HEK293 (cell line): ENCODE measurements around the gene MPPED1.
A peak's percentile ranks its signal among the peaks of the same experiment; 100 is the strongest.

Experiments
- CTCF ChIA-PET: fragments of 350-600 bp; formaldehyde crosslinking; extraction: SDS; loops from one replicate; lab custom pipeline; 2021; ENCODE audit warnings: antibody characterized with exemption; lab: Yijun Ruan, JAX
- POLR2A ChIA-PET: fragments of 300-600 bp; formaldehyde crosslinking; extraction: SDS; loops from one replicate; lab custom pipeline; 2020; ENCODE audit warnings: antibody characterized with exemption, inconsistent platforms; lab: Yijun Ruan, JAX
- H3K27ac ChIP-seq: fragments of 200-500 bp; sonication (Bioruptor generic); 2 replicates; pipeline ENCODE4 v1.5.1; 2014; ENCODE audit warnings: low read depth, low read length, control low read depth, inconsistent platforms; ENCODE audit errors: extremely low read depth
- H3K36me3 ChIP-seq, 2 experiments: fragments of 200-500 bp in 1 of 2; sonication (Bioruptor generic) in 1 of 2; 1 replicate in 1 of 2; 2 replicates in 1 of 2; pipeline ENCODE4 v1.5.1; 2014 to 2017; ENCODE audit warnings: inconsistent platforms in 2 of 2, low read length in 2 of 2; ENCODE audit not compliant: control insufficient read depth in 2 of 2, insufficient read depth in 1 of 2
- H3K4me1 ChIP-seq: fragments of 200-500 bp; sonication (Bioruptor generic); 2 replicates; pipeline ENCODE4 v1.5.1; 2014; ENCODE audit warnings: mild to moderate bottlenecking, low read length, inconsistent platforms; ENCODE audit not compliant: control insufficient read depth, insufficient read depth
- H3K4me3 ChIP-seq: 2 replicates; pipeline ENCODE4 v1.5.1; 2011; ENCODE audit warnings: low read depth, mild to moderate bottlenecking, control low read depth, low read length, moderate library complexity
- H3K9me3 ChIP-seq: fragments of 200-500 bp; sonication (Bioruptor generic); 2 replicates; pipeline ENCODE4 v1.5.1; 2014; ENCODE audit warnings: low read depth, low read length, inconsistent platforms; ENCODE audit not compliant: control insufficient read depth, insufficient read depth
- GLIS2 ChIP-seq: fragments of 450-650 bp; formaldehyde crosslinking; IDR thresholded peaks from 2 replicates; pipeline ENCODE4 v1.5.1; 2016; ENCODE audit warnings: missing biosample characterization, missing genetic modification characterization
- HOXD13 ChIP-seq: sonication (generic); formaldehyde crosslinking; IDR thresholded peaks from 2 replicates; pipeline ENCODE4 v1.8.0; 2022; ENCODE audit warnings: missing genetic modification reagents, borderline replicate concordance
- PRDM1 ChIP-seq: fragments of 450-650 bp; formaldehyde crosslinking; IDR thresholded peaks from 2 replicates; pipeline ENCODE4; 2016; ENCODE audit warnings: missing biosample characterization, missing genetic modification characterization
- REPIN1 ChIP-seq: fragments of 450-650 bp; formaldehyde crosslinking; IDR thresholded peaks from 2 replicates; pipeline ENCODE4 v1.5.1; 2017; ENCODE audit warnings: missing biosample characterization, missing genetic modification characterization, low read depth
- ZBTB7A ChIP-seq: fragments of 450-650 bp; formaldehyde crosslinking; IDR thresholded peaks from 2 replicates; pipeline ENCODE4 v1.5.1; 2016; ENCODE audit warnings: low read depth, missing biosample characterization, missing genetic modification characterization
- ZIC2 ChIP-seq: fragments of 450-650 bp; formaldehyde crosslinking; IDR thresholded peaks from 2 replicates; pipeline ENCODE4 v1.5.1; 2016; ENCODE audit warnings: missing biosample characterization, missing genetic modification characterization
- ZNF16 ChIP-seq: fragments of 450-650 bp; formaldehyde crosslinking; IDR thresholded peaks from 2 replicates; pipeline ENCODE4 v1.5.1; 2016; ENCODE audit warnings: low read depth, missing biosample characterization, missing genetic modification characterization
- ZNF2 ChIP-seq: fragments of 450-650 bp; formaldehyde crosslinking; IDR thresholded peaks from 2 replicates; pipeline ENCODE4 v1.5.1; 2016; ENCODE audit warnings: missing biosample characterization, missing genetic modification characterization
- ZNF211 ChIP-seq: fragments of 450-650 bp; formaldehyde crosslinking; IDR thresholded peaks from 2 replicates; pipeline ENCODE4 v1.5.1; 2016; ENCODE audit warnings: low read depth, missing biosample characterization, missing genetic modification characterization
- ZNF239 ChIP-seq: fragments of 450-650 bp; formaldehyde crosslinking; IDR thresholded peaks from 2 replicates; pipeline ENCODE4 v1.5.1; 2016; ENCODE audit warnings: missing biosample characterization, missing genetic modification characterization
- ZNF292 ChIP-seq: fragments of 450-650 bp; formaldehyde crosslinking; IDR thresholded peaks from 2 replicates; pipeline ENCODE4 v1.5.1; 2016; ENCODE audit warnings: low read depth, missing biosample characterization, missing genetic modification characterization, borderline replicate concordance
- ZNF366 ChIP-seq: fragments of 450-650 bp; formaldehyde crosslinking; conservative IDR thresholded peaks from 2 replicates; pipeline ENCODE4 v1.5.1; 2016; ENCODE audit warnings: missing biosample characterization, missing genetic modification characterization
- ZNF560 ChIP-seq: fragments of 450-650 bp; formaldehyde crosslinking; IDR thresholded peaks from 2 replicates; pipeline ENCODE4 v1.5.1; 2017; ENCODE audit warnings: missing biosample characterization, missing genetic modification characterization, borderline replicate concordance
- ZNF600 ChIP-seq: fragments of 450-650 bp; formaldehyde crosslinking; IDR thresholded peaks from 2 replicates; pipeline ENCODE4 v1.5.1; 2016; ENCODE audit warnings: missing biosample characterization, missing genetic modification characterization
- ZNF654 ChIP-seq: fragments of 450-650 bp; formaldehyde crosslinking; IDR thresholded peaks from 2 replicates; pipeline ENCODE4 v1.5.1; 2016; ENCODE audit warnings: low read depth, missing biosample characterization, missing genetic modification characterization
- ZNF76 ChIP-seq: fragments of 450-650 bp; formaldehyde crosslinking; IDR thresholded peaks from 2 replicates; pipeline ENCODE4; 2016; ENCODE audit warnings: low read depth, missing biosample characterization, missing genetic modification characterization, borderline replicate concordance
- ZNF791 ChIP-seq: fragments of 450-650 bp; formaldehyde crosslinking; IDR thresholded peaks from 2 replicates; pipeline ENCODE4 v1.5.1; 2016; ENCODE audit warnings: missing biosample characterization, missing genetic modification characterization
- ZNF792 ChIP-seq: fragments of 450-650 bp; formaldehyde crosslinking; IDR thresholded peaks from 2 replicates; pipeline ENCODE4 v1.5.1; 2016; ENCODE audit warnings: missing biosample characterization, missing genetic modification characterization
- ZSCAN30 ChIP-seq: fragments of 450-650 bp; IDR thresholded peaks from 2 replicates; pipeline ENCODE4 v1.5.1; 2018; ENCODE audit warnings: missing biosample characterization, mild to moderate bottlenecking, missing genetic modification characterization, moderate library complexity
- TF ChIP-seq, protein P1 (sequence below): fragments of 450-650 bp; formaldehyde crosslinking; IDR thresholded peaks from 2 replicates; pipeline ENCODE4 v1.5.1; 2017; ENCODE audit warnings: missing biosample characterization, missing genetic modification characterization
- TF ChIP-seq, protein P2 (sequence below): fragments of 450-650 bp; formaldehyde crosslinking; IDR thresholded peaks from 2 replicates; pipeline ENCODE4 v1.5.1; 2016; ENCODE audit warnings: missing biosample characterization, missing genetic modification characterization
- TF ChIP-seq, protein P3 (sequence below): fragments of 450-650 bp; formaldehyde crosslinking; IDR thresholded peaks from 2 replicates; pipeline ENCODE4 v1.5.1; 2017; ENCODE audit warnings: missing biosample characterization, missing genetic modification characterization
- TF ChIP-seq, protein P4 (sequence below): fragments of 450-650 bp; formaldehyde crosslinking; optimal IDR thresholded peaks from 2 replicates; pipeline ENCODE3; 2016; ENCODE audit warnings: missing biosample characterization, mild to moderate bottlenecking, missing genetic modification characterization
- TF ChIP-seq, protein P5 (sequence below): fragments of 450-650 bp; formaldehyde crosslinking; IDR thresholded peaks from 2 replicates; pipeline ENCODE4 v1.5.1; 2016; ENCODE audit warnings: missing biosample characterization, missing genetic modification characterization
- TF ChIP-seq, protein P6 (sequence below): fragments of 450-650 bp; formaldehyde crosslinking; IDR thresholded peaks from 2 replicates; pipeline ENCODE4 v1.5.1; 2016; ENCODE audit warnings: missing biosample characterization, missing genetic modification characterization
- TF ChIP-seq, protein P7 (sequence below): fragments of 450-650 bp; formaldehyde crosslinking; IDR thresholded peaks from 2 replicates; pipeline ENCODE4 v1.5.0; 2017; ENCODE audit warnings: missing biosample characterization, missing genetic modification characterization, borderline replicate concordance

The MPPED1 gene

DNA sequence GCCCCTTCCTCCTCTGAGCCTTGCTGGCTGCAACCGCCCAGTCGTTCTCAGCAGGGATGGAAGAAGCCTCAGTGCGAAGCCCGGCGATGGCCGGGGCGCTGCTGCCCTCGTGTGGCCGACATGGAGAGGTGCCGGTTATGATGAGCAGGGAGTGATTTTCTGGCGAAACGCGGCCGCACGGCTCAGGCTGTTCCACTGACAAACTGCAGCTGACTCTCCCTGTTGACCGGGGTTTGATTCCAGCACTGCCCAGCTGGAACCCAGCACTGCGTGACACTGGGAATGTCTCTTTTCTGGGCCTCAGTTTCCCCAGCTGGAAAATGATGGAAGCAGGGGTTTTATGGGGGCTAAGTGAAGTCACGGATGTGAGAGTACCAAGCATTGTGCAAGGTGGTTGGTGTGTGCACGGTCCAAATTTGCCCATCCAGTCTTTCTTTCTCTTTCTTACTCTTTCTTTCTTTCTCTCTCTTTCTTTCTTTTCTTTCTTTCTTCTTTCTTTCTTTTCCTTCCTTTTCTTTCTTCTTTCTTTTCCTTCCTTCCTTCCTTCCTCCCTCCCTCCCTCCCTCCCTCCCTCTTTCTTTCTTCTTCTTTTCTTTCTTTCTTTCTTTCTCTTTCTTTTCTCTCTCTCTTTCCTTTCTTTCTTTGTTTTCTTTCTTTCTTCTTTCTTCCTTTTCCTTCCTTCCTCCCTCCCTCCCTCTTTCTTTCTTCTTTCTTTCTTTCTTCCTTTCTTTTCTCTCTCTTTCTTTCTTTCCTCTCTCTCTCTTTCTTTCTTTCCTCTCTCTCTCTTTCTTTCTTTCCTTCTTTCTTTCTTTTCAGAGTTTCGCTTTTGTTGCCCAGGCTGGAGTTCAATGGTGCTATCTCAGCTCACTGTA, 25.8 kb upstream of the MPPED1 start:
- H3K4me1 ChIP-seq, result no peaks in the 10 kb centered on the region
- H3K9me3 ChIP-seq, result no peaks in the 10 kb centered on the region; the same call in 1 of the 2 replicates
- ChIA-PET POLR2A (interaction anchor here (0.6 kb wide), 1 partner anchor 386 kb away, joined by 3 read pairs; no protein-coding TSS in a partner anchor), CTCF (interaction anchor here (0.6 to 10.2 kb wide), 36 partner anchors 8 to 1631 kb away, joined by 3 to 152 read pairs (median 4); partner anchors contain the start of gene SCUBE1)
- H3K4me3 ChIP-seq, result no peak overlapping the region
- H3K36me3 ChIP-seq, result no peaks in the 10 kb centered on the region
- H3K27ac ChIP-seq, result no peak overlapping the region
- TF ChIP-seq ZNF654 (peak; percentile 96), ZNF292 (tag by site-specific recombination) (no peak), ZBTB7A (tag by site-specific recombination) (no peak), REPIN1 (tag by site-specific recombination) (no peak), ZNF76 (tag by site-specific recombination) (0 out of 2 replicates have a peak, but pooled peaks have one; percentile 14), HOXD13 (CRISPR knock-in tag) (no peak), ZNF211 (tag by site-specific recombination) (no peak), ZNF366 (peak; percentile 93), GLIS2 (tag by site-specific recombination) (no peak), ZNF239 (no peak), ZNF600 (tag by site-specific recombination) (no peak), ZNF792 (no peak), ZNF16 (tag by site-specific recombination) (no peak), ZNF2 (tag by site-specific recombination) (peak; percentile 52; the same call in 1 of the 2 replicates), ZIC2 (peak; percentile 77), ZNF791 (tag by site-specific recombination) (no peak), ZSCAN30 (peak; percentile 42; the same call in 1 of the 2 replicates), PRDM1 (peak; percentile 74), ZNF560 (tag by site-specific recombination) (no peak)
- TF ChIP-seq, protein P1, sequence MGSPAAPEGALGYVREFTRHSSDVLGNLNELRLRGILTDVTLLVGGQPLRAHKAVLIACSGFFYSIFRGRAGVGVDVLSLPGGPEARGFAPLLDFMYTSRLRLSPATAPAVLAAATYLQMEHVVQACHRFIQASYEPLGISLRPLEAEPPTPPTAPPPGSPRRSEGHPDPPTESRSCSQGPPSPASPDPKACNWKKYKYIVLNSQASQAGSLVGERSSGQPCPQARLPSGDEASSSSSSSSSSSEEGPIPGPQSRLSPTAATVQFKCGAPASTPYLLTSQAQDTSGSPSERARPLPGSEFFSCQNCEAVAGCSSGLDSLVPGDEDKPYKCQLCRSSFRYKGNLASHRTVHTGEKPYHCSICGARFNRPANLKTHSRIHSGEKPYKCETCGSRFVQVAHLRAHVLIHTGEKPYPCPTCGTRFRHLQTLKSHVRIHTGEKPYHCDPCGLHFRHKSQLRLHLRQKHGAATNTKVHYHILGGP (tag by site-specific recombination), result no peak
- TF ChIP-seq, protein P2, sequence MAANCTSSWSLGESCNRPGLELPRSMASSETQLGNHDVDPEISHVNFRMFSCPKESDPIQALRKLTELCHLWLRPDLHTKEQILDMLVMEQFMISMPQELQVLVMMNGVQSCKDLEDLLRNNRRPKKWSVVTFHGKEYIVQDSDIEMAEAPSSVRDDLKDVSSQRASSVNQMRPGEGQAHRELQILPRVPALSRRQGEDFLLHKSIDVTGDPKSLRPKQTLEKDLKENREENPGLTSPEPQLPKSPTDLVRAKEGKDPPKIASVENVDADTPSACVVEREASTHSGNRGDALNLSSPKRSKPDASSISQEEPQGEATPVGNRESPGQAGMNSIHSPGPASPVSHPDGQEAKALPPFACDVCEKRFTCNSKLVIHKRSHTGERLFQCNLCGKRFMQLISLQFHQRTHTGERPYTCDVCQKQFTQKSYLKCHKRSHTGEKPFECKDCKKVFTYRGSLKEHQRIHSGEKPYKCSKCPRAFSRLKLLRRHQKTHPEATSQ (tag by site-specific recombination), result no peak
- TF ChIP-seq, protein P3, sequence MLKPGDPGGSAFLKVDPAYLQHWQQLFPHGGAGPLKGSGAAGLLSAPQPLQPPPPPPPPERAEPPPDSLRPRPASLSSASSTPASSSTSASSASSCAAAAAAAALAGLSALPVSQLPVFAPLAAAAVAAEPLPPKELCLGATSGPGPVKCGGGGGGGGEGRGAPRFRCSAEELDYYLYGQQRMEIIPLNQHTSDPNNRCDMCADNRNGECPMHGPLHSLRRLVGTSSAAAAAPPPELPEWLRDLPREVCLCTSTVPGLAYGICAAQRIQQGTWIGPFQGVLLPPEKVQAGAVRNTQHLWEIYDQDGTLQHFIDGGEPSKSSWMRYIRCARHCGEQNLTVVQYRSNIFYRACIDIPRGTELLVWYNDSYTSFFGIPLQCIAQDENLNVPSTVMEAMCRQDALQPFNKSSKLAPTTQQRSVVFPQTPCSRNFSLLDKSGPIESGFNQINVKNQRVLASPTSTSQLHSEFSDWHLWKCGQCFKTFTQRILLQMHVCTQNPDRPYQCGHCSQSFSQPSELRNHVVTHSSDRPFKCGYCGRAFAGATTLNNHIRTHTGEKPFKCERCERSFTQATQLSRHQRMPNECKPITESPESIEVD (tag by site-specific recombination), result no peak
- TF ChIP-seq, protein P4, sequence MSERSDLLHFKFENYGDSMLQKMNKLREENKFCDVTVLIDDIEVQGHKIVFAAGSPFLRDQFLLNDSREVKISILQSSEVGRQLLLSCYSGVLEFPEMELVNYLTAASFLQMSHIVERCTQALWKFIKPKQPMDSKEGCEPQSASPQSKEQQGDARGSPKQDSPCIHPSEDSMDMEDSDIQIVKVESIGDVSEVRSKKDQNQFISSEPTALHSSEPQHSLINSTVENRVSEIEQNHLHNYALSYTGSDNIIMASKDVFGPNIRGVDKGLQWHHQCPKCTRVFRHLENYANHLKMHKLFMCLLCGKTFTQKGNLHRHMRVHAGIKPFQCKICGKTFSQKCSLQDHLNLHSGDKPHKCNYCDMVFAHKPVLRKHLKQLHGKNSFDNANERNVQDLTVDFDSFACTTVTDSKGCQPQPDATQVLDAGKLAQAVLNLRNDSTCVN (tag by site-specific recombination), result peak; percentile 6
- TF ChIP-seq, protein P5, sequence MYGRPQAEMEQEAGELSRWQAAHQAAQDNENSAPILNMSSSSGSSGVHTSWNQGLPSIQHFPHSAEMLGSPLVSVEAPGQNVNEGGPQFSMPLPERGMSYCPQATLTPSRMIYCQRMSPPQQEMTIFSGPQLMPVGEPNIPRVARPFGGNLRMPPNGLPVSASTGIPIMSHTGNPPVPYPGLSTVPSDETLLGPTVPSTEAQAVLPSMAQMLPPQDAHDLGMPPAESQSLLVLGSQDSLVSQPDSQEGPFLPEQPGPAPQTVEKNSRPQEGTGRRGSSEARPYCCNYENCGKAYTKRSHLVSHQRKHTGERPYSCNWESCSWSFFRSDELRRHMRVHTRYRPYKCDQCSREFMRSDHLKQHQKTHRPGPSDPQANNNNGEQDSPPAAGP (tag by site-specific recombination), result no peak
- TF ChIP-seq, protein P6, sequence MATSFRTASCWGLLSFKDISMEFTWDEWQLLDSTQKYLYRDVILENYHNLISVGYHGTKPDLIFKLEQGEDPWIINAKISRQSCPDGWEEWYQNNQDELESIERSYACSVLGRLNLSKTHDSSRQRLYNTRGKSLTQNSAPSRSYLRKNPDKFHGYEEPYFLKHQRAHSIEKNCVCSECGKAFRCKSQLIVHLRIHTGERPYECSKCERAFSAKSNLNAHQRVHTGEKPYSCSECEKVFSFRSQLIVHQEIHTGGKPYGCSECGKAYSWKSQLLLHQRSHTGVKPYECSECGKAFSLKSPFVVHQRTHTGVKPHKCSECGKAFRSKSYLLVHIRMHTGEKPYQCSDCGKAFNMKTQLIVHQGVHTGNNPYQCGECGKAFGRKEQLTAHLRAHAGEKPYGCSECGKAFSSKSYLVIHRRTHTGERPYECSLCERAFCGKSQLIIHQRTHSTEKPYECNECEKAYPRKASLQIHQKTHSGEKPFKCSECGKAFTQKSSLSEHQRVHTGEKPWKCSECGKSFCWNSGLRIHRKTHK (tag by site-specific recombination), result no peak
- TF ChIP-seq, protein P7, sequence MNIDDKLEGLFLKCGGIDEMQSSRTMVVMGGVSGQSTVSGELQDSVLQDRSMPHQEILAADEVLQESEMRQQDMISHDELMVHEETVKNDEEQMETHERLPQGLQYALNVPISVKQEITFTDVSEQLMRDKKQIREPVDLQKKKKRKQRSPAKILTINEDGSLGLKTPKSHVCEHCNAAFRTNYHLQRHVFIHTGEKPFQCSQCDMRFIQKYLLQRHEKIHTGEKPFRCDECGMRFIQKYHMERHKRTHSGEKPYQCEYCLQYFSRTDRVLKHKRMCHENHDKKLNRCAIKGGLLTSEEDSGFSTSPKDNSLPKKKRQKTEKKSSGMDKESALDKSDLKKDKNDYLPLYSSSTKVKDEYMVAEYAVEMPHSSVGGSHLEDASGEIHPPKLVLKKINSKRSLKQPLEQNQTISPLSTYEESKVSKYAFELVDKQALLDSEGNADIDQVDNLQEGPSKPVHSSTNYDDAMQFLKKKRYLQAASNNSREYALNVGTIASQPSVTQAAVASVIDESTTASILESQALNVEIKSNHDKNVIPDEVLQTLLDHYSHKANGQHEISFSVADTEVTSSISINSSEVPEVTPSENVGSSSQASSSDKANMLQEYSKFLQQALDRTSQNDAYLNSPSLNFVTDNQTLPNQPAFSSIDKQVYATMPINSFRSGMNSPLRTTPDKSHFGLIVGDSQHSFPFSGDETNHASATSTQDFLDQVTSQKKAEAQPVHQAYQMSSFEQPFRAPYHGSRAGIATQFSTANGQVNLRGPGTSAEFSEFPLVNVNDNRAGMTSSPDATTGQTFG, result no peak
